Suprapubic skin (tissue), 4 donors: ENCODE data around the gene PAK6.

ENCODE experiments used
- POLR2A ChIP-seq, 2 donors: fragments of 450-650 bp; IDR thresholded peaks; one replicate each; pipeline ENCODE4 v1.6.1; 2017; ENCODE audit warnings: antibody characterized with exemption in 2 of 2, mild to moderate bottlenecking in 2 of 2, moderate library complexity in 2 of 2
- POLR2AphosphoS5 ChIP-seq, 3 donors: sonication (generic); formaldehyde crosslinking; IDR thresholded peaks; one replicate each; pipeline ENCODE4 v1.6.1; 2017; ENCODE audit warnings: antibody characterized with exemption in 3 of 3
- TF ChIP-seq, protein P1 (sequence below), 2 donors: fragments of 200-600 bp in 1 of 2; fragments of 450-650 bp in 1 of 2; sonication (generic) in 1 of 2; IDR thresholded peaks; one replicate each; pipeline ENCODE4 v1.5.1; 2016 to 2019; ENCODE audit warnings: antibody characterized with exemption in 2 of 2, mild to moderate bottlenecking in 1 of 2, moderate library complexity in 1 of 2

- TF ChIP-seq, protein P1, sequence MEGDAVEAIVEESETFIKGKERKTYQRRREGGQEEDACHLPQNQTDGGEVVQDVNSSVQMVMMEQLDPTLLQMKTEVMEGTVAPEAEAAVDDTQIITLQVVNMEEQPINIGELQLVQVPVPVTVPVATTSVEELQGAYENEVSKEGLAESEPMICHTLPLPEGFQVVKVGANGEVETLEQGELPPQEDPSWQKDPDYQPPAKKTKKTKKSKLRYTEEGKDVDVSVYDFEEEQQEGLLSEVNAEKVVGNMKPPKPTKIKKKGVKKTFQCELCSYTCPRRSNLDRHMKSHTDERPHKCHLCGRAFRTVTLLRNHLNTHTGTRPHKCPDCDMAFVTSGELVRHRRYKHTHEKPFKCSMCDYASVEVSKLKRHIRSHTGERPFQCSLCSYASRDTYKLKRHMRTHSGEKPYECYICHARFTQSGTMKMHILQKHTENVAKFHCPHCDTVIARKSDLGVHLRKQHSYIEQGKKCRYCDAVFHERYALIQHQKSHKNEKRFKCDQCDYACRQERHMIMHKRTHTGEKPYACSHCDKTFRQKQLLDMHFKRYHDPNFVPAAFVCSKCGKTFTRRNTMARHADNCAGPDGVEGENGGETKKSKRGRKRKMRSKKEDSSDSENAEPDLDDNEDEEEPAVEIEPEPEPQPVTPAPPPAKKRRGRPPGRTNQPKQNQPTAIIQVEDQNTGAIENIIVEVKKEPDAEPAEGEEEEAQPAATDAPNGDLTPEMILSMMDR (IDR thresholded peaks at IDR 0.05): no peak
- TF ChIP-seq POLR2A (IDR thresholded peaks at IDR 0.05) (no peak), POLR2AphosphoS5 (IDR thresholded peaks at IDR 0.05) (no peak)
Measured at GRCh38 chr15:40229316-40229715, 9.5 kb upstream of the PAK6 start.
